Sigmoid colon (tissue), 3 donors: ENCODE results near the gene MAP3K3.

Experiments used
- CTCF ChIP-seq, 4 experiments: fragments of 450-650 bp in 3 of 4; fragments of 200-600 bp in 1 of 4; IDR thresholded peaks; one replicate each; pipeline ENCODE4 v1.5.1; 2016 to 2019; ENCODE audit warnings: antibody characterized with exemption in 4 of 4, mild to moderate bottlenecking in 3 of 4, moderate library complexity in 2 of 4
- POLR2A ChIP-seq, 2 donors: fragments of 450-650 bp; IDR thresholded peaks; one replicate each; pipeline ENCODE4 v1.6.1; 2016; ENCODE audit warnings: antibody characterized with exemption in 2 of 2, mild to moderate bottlenecking in 2 of 2, moderate library complexity in 2 of 2

GRCh38 chr17:63689479-63689878 is 67.3 kb downstream of the MAP3K3 start:
- TF ChIP-seq CTCF (IDR thresholded peaks at IDR 0.05) (no peak), POLR2A (IDR thresholded peaks at IDR 0.05) (no peak)
